GM21526 (cell line): ENCODE measurements around the gene CTR9.
A peak's percentile ranks its signal among the peaks of the same experiment; 100 is the strongest.
"Not testable (repeated sequence)": the region's sequence is repeated elsewhere in the genome, so short reads cannot be mapped to it uniquely, and the experiment has no call there.

Experiments used
- ATAC-seq: cut with Tn5 transposase; IDR thresholded peaks from one replicate; pipeline ENCODE4 v1.9.1; 2021; ENCODE audit warnings: moderate library complexity; ENCODE audit not compliant: unreplicated experiment, low FRiP score

CTR9 gene

DNA sequence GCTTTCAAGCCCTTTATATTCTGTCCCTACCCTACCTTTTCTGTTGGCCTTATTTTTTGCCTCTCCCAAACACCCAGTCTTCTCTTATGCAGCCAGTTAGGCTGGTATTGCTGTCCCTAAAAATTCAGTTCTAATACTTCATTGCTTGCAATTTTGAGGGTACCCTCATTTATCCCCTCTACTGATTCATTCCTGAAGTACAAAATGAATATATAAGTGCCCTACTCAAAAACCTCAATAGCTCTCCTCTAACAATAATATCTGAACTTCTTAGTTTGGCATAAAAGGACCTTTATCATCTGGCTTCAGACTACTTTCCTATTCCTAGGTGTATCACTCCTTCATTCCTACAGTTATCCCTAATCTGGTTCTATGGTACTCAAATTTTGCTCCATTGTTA, 62.9 kb downstream of the CTR9 start:
- ATAC-seq, result no peak

DNA sequence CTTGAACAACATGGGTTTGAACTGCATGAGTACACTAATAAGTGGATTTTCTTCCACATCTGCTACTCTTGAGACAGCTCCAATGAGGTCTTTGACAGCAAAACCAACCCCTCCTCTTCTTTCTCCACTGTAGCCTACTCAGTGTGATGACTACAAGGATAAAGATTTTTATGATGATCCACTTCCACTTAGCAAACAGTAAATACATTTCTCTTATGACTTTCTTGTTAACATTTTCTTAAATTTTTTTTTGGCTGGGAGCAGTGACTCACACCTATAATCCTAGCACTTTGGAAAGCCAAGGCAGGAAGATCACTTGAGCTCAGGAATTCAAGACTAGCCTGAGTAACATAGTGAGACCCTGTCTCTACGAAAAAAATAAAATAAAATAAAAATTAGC, 67.5 kb downstream of the CTR9 start:
- no peak for ATAC-seq

DNA sequence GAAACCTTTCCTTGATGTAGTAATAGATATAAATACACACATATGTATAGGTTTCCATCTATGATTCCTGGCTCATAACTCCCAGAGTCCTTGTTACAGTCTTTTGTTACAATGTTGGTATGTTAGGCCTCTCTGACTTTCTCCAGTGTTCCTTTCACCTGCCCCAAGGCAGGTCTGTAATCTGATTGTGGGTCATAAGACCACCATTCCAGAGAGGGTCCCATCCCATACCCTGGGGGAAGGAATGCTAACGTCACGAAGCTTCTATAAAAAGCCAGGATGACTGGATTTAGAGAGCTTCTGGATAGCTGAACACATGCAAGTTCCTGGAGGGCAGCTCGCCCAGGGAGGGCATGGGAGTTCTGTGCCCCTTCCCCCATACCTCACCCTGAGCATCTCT, 71.4 kb downstream of the CTR9 start:
- not testable (repeated sequence) for ATAC-seq

DNA sequence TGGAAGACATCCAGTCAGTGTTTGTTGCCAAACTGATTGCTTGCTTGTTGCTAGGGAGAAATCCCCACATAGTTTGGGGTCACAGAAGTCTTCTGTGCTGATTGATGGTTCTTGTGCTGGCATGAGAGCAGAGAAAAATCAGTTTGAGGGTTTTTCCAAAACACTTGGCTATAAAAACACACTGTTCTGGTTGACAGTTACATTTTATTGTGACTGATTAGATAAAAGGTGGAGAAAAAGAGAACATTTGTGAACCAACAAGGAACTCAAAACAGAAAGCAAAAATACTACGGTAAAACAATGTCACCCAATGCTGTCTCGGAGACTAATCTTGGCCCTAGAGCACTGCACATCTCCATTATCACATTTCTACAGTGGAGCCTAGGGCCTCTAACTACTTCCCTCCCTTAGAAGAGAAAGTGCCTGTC, 72.1 kb downstream of the CTR9 start:
- no peak for ATAC-seq

DNA sequence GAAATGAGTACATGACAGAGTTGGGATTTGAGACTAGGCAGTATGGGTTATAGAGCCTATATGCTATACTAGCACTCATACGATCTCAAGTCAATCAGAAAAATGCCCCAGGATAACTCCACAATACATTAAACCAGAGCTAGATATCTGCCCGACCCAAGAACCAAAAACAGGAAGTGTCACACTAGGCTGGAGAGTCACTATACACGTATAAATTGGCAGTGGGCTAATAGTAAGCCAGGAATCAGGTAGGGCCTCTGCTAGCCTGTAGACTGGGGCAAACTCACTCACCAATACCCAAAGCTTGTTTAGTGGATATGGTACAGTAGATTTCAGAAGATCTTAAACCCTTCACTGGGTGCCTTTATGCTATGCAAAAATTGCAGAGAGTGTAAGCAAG, 73.8 kb downstream of the CTR9 start:
- ATAC-seq, result peak; percentile 78

DNA sequence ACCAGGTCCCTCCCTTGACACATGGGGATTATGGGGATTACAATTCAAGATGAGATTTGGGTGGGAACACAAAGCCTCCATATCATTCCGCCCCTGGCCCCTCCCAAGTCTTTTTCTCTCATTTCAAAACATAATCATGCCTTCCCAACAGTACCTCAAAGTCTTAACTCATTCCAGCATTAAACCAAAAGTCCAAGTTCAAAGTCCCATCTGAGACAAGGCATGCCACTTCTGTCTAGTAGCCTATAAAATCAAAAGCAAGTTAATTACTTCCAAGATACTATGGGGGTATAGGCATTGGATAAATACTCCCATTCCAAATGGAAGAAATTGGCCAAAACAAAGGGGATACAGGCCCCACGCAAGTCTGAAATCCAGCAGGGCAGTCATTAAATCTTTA, 77.4 kb downstream of the CTR9 start:
- ATAC-seq, result no peak

DNA sequence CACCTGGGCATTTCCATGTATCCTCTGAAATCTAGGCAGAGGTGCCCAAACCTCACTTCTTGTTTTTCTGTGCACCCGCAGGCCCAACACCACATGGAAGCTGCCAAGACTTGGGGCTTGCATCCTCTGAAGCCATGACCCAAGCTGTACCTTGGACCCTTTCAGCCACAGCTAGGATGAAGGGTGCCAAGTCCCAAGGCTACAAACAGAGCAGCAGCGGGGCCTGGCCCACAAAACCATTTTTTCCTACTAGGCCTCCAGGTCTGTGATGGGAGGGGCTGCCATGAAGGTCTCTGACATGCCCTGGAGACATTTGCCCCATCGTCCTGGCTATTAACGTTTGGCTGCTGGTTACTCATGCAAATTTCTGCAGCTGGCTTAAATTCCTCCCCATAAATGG, 78.1 kb downstream of the CTR9 start:
- no peak for ATAC-seq
